C4-2B (cell line): ENCODE results near the gene CFAP45.

ENCODE experiments used
- CTCF ChIP-seq: fragments of 450-650 bp; conservative IDR thresholded peaks from 2 replicates; pipeline ENCODE4 v1.5.1; 2017; ENCODE audit warnings: mild to moderate bottlenecking
- ZFX ChIP-seq: fragments of 450-650 bp; IDR thresholded peaks from 2 replicates; pipeline ENCODE4 v1.6.1; 2017

- no peak for TF ChIP-seq CTCF
- TF ChIP-seq ZFX, result no peak
Observed at GRCh38 chr1:159933347-159933746, 33.4 kb upstream of the CFAP45 start.
